ENCODE results near the gene BNC2. TPM values are rescaled to one million over a fixed set of nuclear protein-coding genes. Genes with fewer than 3 reads are reported as not detected.

Gene BNC2
- total RNA-seq, 1 donor from 2014 or later = 4.3 TPM

DNA sequence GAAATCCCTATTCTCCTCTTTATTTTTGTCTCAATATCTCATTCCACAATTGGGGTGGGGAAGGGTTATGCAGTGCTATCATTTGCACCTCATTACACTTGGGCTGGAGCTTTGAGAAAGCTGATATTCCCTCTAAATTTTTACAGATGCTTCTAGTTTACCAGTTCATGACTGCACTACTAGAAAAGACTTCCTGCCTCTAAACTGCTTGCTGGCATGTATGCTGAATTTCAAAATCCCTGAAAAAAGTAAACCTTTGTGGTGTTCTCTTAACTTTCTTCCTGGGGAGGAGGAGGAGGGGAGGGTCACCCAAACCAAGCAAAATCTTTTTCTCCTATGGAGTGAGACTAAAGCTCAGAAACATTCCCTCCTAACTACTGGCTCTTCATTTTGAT, 45.1 kb downstream of the BNC2 start:
- DNase-seq (ENCODE audit: missing footprints) (no peak), ATAC-seq (no peak)
- intact Hi-C loops (cut with DNase I) = no loop called here

DNA sequence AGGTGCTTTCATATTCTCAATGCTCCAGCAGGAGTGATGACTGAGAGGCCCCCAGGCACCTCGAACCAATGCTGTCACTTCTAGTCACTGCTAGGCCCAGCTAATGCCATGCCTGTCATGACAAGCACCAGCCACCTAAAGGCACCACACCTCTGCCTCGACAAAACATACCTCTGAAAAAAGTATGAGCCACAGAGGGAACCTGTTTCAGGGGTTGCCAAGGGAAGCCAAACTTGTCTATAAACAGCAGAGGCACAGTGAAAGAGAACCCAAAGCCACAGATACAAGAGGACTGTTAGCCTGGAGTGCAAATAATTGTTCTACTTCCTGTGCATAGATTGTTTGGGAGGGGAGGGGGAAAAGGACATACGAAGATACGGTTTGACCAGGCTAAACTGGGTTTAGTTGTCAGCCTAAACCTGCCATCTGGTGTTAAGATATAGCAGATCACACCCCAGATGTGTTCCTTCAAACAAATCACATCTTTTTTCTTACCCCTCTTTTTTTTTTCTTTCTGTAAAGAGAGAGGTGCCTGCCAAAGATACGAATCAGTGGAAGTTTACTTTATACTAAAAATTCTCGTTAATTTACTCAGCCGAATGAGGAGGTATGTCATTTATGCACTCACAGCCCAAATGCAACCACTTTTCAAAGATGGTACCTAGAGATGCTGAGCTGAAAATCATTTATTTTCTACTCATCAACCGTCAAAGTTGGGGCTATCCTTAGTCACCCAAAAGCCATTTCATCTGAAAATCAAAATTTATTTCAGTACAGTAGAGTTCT, 45.7 kb downstream of the BNC2 start:
- DNase-seq (ENCODE audit: missing footprints) = no peak
- ATAC-seq = no peak
- intact Hi-C loops (cut with DNase I) = no loop called here

GRCh38 chr9:16823906-16824305, 46.6 kb downstream of the BNC2 start:
- intact Hi-C loops (cut with DNase I) = no loop called here
- DNase-seq (ENCODE audit: missing footprints) (no peak), ATAC-seq (no peak)

DNA sequence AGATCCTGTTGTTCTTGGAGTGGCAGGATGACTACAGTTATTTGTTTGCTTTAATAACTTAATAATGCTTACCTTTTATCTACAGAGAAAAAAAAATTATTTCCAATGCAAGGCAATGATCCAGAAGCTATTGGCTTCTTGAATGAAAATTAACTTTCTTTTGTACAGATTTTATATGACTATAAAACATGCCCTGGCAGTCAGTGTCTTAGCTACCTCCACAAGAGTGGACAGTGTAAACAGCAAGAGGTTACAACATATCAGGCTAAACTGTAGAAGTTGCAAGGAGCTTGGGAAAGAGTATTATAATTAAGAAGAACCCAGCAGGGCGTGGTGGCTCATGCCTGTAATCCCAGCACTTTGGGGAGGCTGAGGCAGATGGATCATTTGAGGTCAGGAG, 49.1 kb downstream of the BNC2 start:
- no peak for DNase-seq (ENCODE audit: missing footprints)
- ATAC-seq = no peak
- intact Hi-C loops (cut with DNase I) = no loop called here

DNA sequence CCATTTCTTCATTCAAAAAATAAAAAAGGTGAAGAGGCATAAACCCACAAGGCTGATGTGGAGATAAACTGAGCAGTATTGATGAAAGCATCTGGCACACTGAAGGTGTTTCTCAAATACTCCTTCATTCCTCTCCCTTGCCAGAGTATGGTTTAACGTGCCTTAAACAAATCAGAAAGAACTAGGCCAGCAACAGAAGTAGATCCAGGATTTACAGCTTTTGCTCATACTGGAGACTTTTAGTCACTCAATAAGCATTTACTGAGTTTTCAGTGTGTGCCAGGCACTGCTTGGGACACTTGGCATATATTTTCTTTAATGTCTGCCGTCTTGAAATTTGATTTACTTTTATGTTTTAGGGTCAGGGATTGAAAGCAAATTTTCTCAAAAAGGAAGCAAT, 53.0 kb downstream of the BNC2 start:
- intact Hi-C loops (cut with DNase I) = no loop called here
- no peak for ATAC-seq
- DNase-seq (ENCODE audit: missing footprints) = no peak

DNA sequence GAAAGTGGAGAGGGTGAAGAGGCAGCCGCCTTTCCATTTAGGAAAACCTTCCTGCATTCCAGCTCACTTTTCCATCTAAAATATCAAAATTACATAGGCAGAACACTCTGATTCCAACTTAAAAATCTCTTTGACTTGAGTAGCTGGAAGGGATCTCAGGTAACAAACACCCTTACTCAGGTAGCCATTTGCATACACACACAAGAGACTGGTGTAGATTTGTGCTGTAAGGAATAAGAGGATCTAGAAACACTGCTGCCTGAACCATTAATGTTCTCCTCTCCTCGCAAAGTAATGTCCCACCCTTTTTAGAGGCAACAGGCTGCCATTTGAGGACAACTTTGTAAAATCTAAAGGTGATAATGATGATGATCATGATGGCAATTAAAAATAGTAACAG, 53.5 kb downstream of the BNC2 start:
- intact Hi-C loops (cut with DNase I) = no loop called here
- no peak for DNase-seq (ENCODE audit: missing footprints)
- no peak for ATAC-seq

GRCh38 chr9:16816011-16816410, 54.5 kb downstream of the BNC2 start:
- intact Hi-C loops (cut with DNase I) = no loop called here
- DNase-seq (ENCODE audit: missing footprints) = no peak
- ATAC-seq = no peak

GRCh38 chr9:16815079-16815478, 55.4 kb downstream of the BNC2 start:
- intact Hi-C loops (cut with DNase I) = no loop called here
- no peak for ATAC-seq
- no peak for DNase-seq (ENCODE audit: missing footprints)

DNA sequence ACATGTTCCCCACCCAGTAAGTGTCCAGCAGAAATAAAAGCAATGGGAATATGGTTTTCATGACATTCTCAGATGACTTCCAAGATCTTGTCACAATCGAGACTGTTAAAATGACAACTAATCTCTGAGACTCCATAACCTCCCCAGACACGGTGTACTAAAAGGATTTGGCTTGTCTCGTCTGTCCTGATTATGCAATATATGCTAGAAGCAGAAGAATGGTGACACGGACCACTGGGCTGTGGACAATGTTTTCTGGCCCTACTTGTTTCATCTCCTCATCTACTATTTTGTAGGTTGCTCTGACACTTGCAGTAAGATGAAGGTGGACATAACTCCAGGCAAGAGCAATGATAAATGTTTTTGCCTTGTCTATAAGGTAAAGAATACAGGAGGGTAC, 56.6 kb downstream of the BNC2 start:
- intact Hi-C loops (cut with DNase I) = no loop called here
- DNase-seq (ENCODE audit: missing footprints) = no peak
- ATAC-seq = peak; percentile 57

DNA sequence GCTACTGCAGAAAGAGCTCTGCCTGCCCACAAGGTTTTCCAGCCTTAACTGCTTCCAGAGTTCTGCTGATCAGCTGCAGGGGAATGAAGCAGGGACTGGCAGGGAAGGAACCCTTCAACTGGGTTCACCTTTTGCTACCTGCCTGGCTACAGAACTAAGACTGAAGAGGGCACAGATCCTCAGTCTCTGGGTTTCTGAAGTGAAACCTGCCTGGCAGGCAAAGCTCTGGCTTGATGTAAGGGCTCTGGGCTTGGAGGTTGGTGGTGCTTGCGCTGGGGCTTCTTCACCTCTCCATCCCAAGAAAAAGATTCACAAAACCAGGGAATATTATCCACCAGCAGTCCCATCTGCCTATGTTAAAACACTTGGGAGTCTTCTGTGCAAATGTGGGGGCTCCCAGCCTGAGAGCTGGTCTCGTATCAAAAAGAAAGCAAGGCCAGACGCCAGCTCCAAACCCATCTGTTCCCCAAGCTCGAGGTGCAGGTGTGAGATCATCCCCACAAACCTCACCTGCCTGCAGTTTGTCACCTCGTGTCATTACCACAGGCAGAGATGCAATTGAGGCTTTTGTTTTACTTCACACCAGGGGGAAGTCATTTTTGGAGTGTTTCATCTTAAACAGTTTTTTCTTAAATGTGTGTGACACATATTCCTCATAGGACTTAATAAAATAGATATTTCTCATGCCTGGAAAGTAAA, 58.3 kb downstream of the BNC2 start:
- no peak for ATAC-seq
- intact Hi-C loops (cut with DNase I) = no loop called here
- no peak for DNase-seq (ENCODE audit: missing footprints)

- DNase-seq (ENCODE audit: missing footprints) (no peak), ATAC-seq (no peak)
- intact Hi-C loops (cut with DNase I) = no loop called here
These were observed 60.4 kb downstream of the BNC2 start for GRCh38 chr9:16809912-16810610.

GRCh38 chr9:16806674-16807073, 63.8 kb downstream of the BNC2 start:
- no peak for ATAC-seq
- intact Hi-C loops (cut with DNase I) = no loop called here
- DNase-seq (ENCODE audit: missing footprints) = no peak

GRCh38 chr9:16803648-16804047, 66.8 kb downstream of the BNC2 start:
- DNase-seq (ENCODE audit: missing footprints) (no peak), ATAC-seq (no peak)
- intact Hi-C loops (cut with DNase I) = no loop called here

- DNase-seq (ENCODE audit: missing footprints) (no peak), ATAC-seq (no peak)
- intact Hi-C loops (cut with DNase I) = no loop called here
These were observed 68.5 kb downstream of the BNC2 start for GRCh38 chr9:16801871-16802466.

DNA sequence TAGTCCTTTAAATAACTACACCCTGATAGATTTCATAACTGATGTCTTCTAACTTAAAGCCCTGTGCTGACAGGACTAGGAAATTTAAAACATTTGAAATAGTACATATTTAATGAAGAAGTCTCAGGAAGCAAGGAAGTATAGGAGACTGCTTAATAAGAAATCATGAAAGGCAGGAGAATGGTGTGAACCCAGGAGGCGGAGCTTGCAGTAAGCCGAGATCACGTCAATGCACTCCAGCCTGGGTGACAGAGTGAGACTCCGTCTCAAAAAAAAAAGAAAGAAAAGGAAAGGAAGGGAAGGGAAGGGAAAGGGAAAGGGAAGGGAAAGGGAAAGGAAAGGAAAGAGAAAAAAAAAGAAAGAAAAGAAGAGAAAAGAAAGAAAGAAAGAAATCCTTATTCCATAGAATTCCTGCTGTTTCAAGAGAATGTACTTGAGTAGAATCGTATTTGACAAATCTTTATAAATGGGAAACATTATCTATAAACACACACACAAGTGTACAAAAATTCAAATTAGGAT, 74.1 kb downstream of the BNC2 start:
- DNase-seq (ENCODE audit: missing footprints) = no peak
- intact Hi-C loops (cut with DNase I) = no loop called here

GRCh38 chr9:16794871-16795639, 75.4 kb downstream of the BNC2 start:
- intact Hi-C loops (cut with DNase I) = no loop called here
- peak; percentile 90 for ATAC-seq
- DNase-seq (ENCODE audit: missing footprints) = no peak

More for the DNA sequence above, 74.1 kb downstream of the BNC2 start:
- ATAC-seq = no peak

GRCh38 chr9:16794103-16794502, 76.4 kb downstream of the BNC2 start:
- intact Hi-C loops (cut with DNase I) = no loop called here
- no peak for ATAC-seq
- DNase-seq (ENCODE audit: missing footprints) = no peak

DNA sequence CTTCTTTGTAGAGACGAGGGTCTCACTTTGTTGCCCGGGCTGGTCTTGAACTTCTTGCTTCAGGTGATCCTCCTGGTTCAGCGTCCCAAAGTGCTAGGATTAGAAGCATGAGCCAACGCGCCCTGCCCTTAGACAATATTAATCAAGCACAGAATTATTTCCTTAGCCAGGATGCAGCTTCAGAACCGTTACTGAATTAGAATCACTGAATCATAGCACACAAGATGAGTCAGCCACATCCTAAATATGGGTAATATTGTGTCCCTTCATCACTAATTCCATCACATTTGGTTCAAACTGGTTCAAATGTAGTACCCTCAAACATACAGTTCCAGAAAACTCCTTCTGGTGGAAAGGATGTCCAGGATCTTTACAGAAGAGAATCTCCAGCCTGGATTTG, 82.7 kb downstream of the BNC2 start:
- no peak for ATAC-seq
- no peak for DNase-seq (ENCODE audit: missing footprints)
- intact Hi-C loops (cut with DNase I) = no loop called here

GRCh38 chr9:16784002-16784401, 86.5 kb downstream of the BNC2 start:
- intact Hi-C loops (cut with DNase I) = no loop called here
- ATAC-seq = no peak
- no peak for DNase-seq (ENCODE audit: missing footprints)

Data from Right ventricle myocardium inferior (tissue), 1 donor.